H1 (cell line): ENCODE measurements around the gene FRMD4B. TPM values are rescaled to one million over a fixed set of nuclear protein-coding genes. Genes with fewer than 3 reads are reported as not detected.

Source experiments
- CTCF ChIA-PET: fragments of 300-600 bp; sonication (Branson Sonifier 250); formaldehyde crosslinking; loops from one replicate; lab custom pipeline; 2021; ENCODE audit not compliant: partially characterized antibody; lab: Charles Lee
- POLR2A ChIA-PET: fragments of 300-600 bp; sonication (Branson Sonifier 250); formaldehyde crosslinking; loops from one replicate; lab custom pipeline; 2021; ENCODE audit warnings: inconsistent platforms; ENCODE audit not compliant: partially characterized antibody; lab: Charles Lee
- DNase-seq, 2 experiments: peaks; one replicate each; pipeline versions ENCODE4 v3.0.0 to v3.0.0-alpha.2; 2010 to 2022; ENCODE audit warnings: low spot score in 2 of 2, low read depth in 1 of 2, mixed read lengths in 1 of 2
- FAIRE-seq: peaks from 2 replicates; lab custom pipeline; 2011; peaks lifted over from hg19 to GRCh38; lab: Jason Lieb, UNC
- H2AFZ ChIP-seq: 2 replicates; pipeline ENCODE4 v1.8.1; 2012; ENCODE audit warnings: low read length, inconsistent platforms
- H2AK5ac ChIP-seq: 2 replicates; pipeline ENCODE4 v1.6.1; 2013; ENCODE audit warnings: low read depth, low read length
- H2BK120ac ChIP-seq: replicated peaks from 2 replicates; pipeline ENCODE3; 2013; ENCODE audit warnings: low read depth, low read length, inconsistent platforms
- H2BK12ac ChIP-seq: 2 replicates; pipeline ENCODE4 v1.6.1; 2013; ENCODE audit warnings: low read depth, low read length
- H2BK15ac ChIP-seq: 2 replicates; pipeline ENCODE4 v1.6.1; 2013; ENCODE audit warnings: low read length
- H2BK20ac ChIP-seq: 2 replicates; pipeline ENCODE4 v1.6.1; 2013; ENCODE audit warnings: low read length
- H2BK5ac ChIP-seq: 2 replicates; pipeline ENCODE4 v1.6.1; 2013; ENCODE audit warnings: low read depth, low read length
- H3K14ac ChIP-seq: 2 replicates; pipeline ENCODE4 v1.6.1; 2013; ENCODE audit warnings: inconsistent platforms; ENCODE audit not compliant: insufficient read length
- H3K18ac ChIP-seq: 2 replicates; pipeline ENCODE4 v1.6.1; 2013; ENCODE audit warnings: low read length; ENCODE audit errors: extremely low read depth
- H3K23ac ChIP-seq: 2 replicates; pipeline ENCODE4 v1.6.1; 2013; ENCODE audit warnings: inconsistent platforms; ENCODE audit not compliant: insufficient read length
- H3K23me2 ChIP-seq: 2 replicates; pipeline ENCODE4 v1.6.1; 2013; ENCODE audit warnings: low read depth, low read length
- H3K27ac ChIP-seq: 2 replicates; pipeline ENCODE4 v1.6.1; 2011; ENCODE audit warnings: low read depth, low read length, inconsistent platforms
- H3K27me3 ChIP-seq, 4 experiments: replicated peaks in 1 of 4; 1 replicate in 1 of 4; 2 replicates in 3 of 4; pipeline versions ENCODE4 v1.6.1 to v1.8.1; 2011 to 2013; ENCODE audit warnings: low read length in 3 of 4, mild to moderate bottlenecking in 3 of 4, inconsistent platforms in 2 of 4, mixed read lengths in 2 of 4, moderate library complexity in 1 of 4; ENCODE audit not compliant: control insufficient read depth in 3 of 4, insufficient read depth in 3 of 4; ENCODE audit errors: extremely low read depth in 1 of 4
- H3K36me3 ChIP-seq, 4 experiments: 2 replicates each; pipeline versions ENCODE4 v1.6.1 to v1.8.1; 2011 to 2013; ENCODE audit warnings: mild to moderate bottlenecking in 4 of 4, low read length in 3 of 4, moderate library complexity in 2 of 4, control low read depth in 1 of 4, inconsistent platforms in 1 of 4; ENCODE audit not compliant: insufficient read depth in 4 of 4, control insufficient read depth in 2 of 4
- H3K4ac ChIP-seq: replicated peaks from 2 replicates; pipeline ENCODE3; 2013; ENCODE audit warnings: low read length, low read depth, mixed read lengths, inconsistent platforms; ENCODE audit not compliant: insufficient read length
- H3K4me1 ChIP-seq, 4 experiments: replicated peaks in 1 of 4; 1 replicate in 1 of 4; 2 replicates in 3 of 4; pipeline versions ENCODE4 v1.6.1 to v1.8.1; 2011 to 2013; ENCODE audit warnings: low read length in 3 of 4, inconsistent platforms in 2 of 4, mixed read lengths in 1 of 4; ENCODE audit not compliant: insufficient read depth in 4 of 4, control insufficient read depth in 3 of 4
- H3K4me2 ChIP-seq, 2 experiments: 2 replicates each; pipeline versions ENCODE4 v1.6.1 to v1.8.1; 2011 to 2013; ENCODE audit warnings: low read depth in 2 of 2, low read length in 2 of 2, control low read depth in 1 of 2, inconsistent platforms in 1 of 2, mild to moderate bottlenecking in 1 of 2; ENCODE audit not compliant: insufficient read depth in 1 of 2
- H3K4me3 ChIP-seq, 4 experiments: fragments of 200-600, 300-600 bp in 1 of 4; sonication (generic), shearing (Covaris generic), sonication (Bioruptor Twin) in 1 of 4; 2 replicates each; pipeline versions ENCODE4 v1.5.1 to v1.8.1; 2011 to 2016; ENCODE audit warnings: low read length in 4 of 4, low read depth in 3 of 4, control low read depth in 2 of 4, inconsistent platforms in 2 of 4, mild to moderate bottlenecking in 2 of 4, mixed read lengths in 1 of 4, moderate library complexity in 1 of 4; ENCODE audit not compliant: insufficient read depth in 2 of 4; ENCODE audit errors: extremely low read depth in 1 of 4
- H3K56ac ChIP-seq: replicated peaks from 2 replicates; pipeline ENCODE3; 2013; ENCODE audit warnings: low read depth, mild to moderate bottlenecking, mixed read lengths, low read length, inconsistent platforms; ENCODE audit not compliant: insufficient read length
- H3K79me1 ChIP-seq: 2 replicates; pipeline ENCODE4 v1.6.1; 2013; ENCODE audit warnings: low read depth, low read length, control low read depth
- H3K79me2 ChIP-seq, 2 experiments: 2 replicates each; pipeline versions ENCODE4 v1.6.1 to v1.8.1; 2012 to 2013; ENCODE audit warnings: low read length in 2 of 2, mild to moderate bottlenecking in 2 of 2, inconsistent platforms in 1 of 2; ENCODE audit not compliant: insufficient read depth in 2 of 2, control insufficient read depth in 1 of 2
- H3K9ac ChIP-seq, 4 experiments: replicated peaks in 1 of 4; 1 replicate in 1 of 4; 2 replicates in 3 of 4; pipeline versions ENCODE4 v1.6.1 to v1.8.1; 2011 to 2013; ENCODE audit warnings: low read depth in 3 of 4, low read length in 3 of 4, control low read depth in 2 of 4, mild to moderate bottlenecking in 2 of 4, moderate library complexity in 2 of 4, inconsistent platforms in 1 of 4; ENCODE audit errors: extremely low read depth in 1 of 4
- H3K9me3 ChIP-seq, 2 experiments: 2 replicates each; pipeline versions ENCODE4 v1.6.1 to v1.8.1; 2012 to 2013; ENCODE audit warnings: mild to moderate bottlenecking in 2 of 2, moderate library complexity in 2 of 2, control low read depth in 1 of 2, inconsistent platforms in 1 of 2, low read depth in 1 of 2, low read length in 1 of 2, mixed read lengths in 1 of 2; ENCODE audit not compliant: insufficient read depth in 2 of 2
- H4K20me1 ChIP-seq, 2 experiments: replicated peaks in 1 of 2; 2 replicates each; pipeline versions ENCODE3 to v1.8.1; 2011 to 2013; ENCODE audit warnings: inconsistent platforms in 2 of 2, low read length in 2 of 2, mild to moderate bottlenecking in 1 of 2; ENCODE audit not compliant: insufficient read depth in 2 of 2, control insufficient read depth in 1 of 2
- H4K5ac ChIP-seq: 2 replicates; pipeline ENCODE4 v1.6.1; 2013; ENCODE audit warnings: low read length, low read depth, mixed read lengths, inconsistent platforms; ENCODE audit not compliant: insufficient read length
- H4K8ac ChIP-seq: 2 replicates; pipeline ENCODE4 v1.8.0; 2013; ENCODE audit warnings: mild to moderate bottlenecking, moderate library complexity, low read length, inconsistent platforms; ENCODE audit not compliant: insufficient read depth; ENCODE audit errors: extremely low read depth
- H4K91ac ChIP-seq: replicated peaks from 2 replicates; pipeline ENCODE3; 2013; ENCODE audit warnings: low read length, mixed read lengths, inconsistent platforms; ENCODE audit not compliant: insufficient read length
- EGR1 ChIP-seq: IDR thresholded peaks from 2 replicates; pipeline ENCODE4 v1.6.1; 2011; ENCODE audit warnings: low read depth, low read length, borderline replicate concordance
- EZH2 ChIP-seq: fragments of 200-600 bp; sonication (generic); IDR thresholded peaks from 2 replicates; pipeline ENCODE4 v1.7.1; 2012; ENCODE audit warnings: low read depth, mild to moderate bottlenecking, moderate library complexity, low read length, inconsistent platforms; ENCODE audit not compliant: severe bottlenecking
- JUN ChIP-seq: IDR thresholded peaks from 2 replicates; pipeline ENCODE4 v1.6.1; 2011; ENCODE audit warnings: low read depth, mild to moderate bottlenecking, improper control_type of control experiment, low read length
- KDM4A ChIP-seq: IDR thresholded peaks from one replicate; pipeline ENCODE4 v1.7.1; 2012; ENCODE audit warnings: low read depth, mild to moderate bottlenecking, moderate library complexity, low read length, inconsistent platforms; ENCODE audit not compliant: severe bottlenecking
- POLR2A ChIP-seq, 2 experiments: IDR thresholded peaks; 1 replicate in 1 of 2; 2 replicates in 1 of 2; pipeline ENCODE4 v1.6.1; 2011; ENCODE audit warnings: low read depth in 2 of 2, low read length in 2 of 2, mild to moderate bottlenecking in 2 of 2; ENCODE audit errors: control extremely low read depth in 1 of 2
- SIN3A ChIP-seq, 2 experiments: IDR thresholded peaks in 1 of 2; conservative IDR thresholded peaks in 1 of 2; 2 replicates each; pipeline ENCODE4 v1.6.1; 2011 to 2012; ENCODE audit warnings: low read length in 2 of 2, improper control_type of control experiment in 1 of 2, low read depth in 1 of 2, mild to moderate bottlenecking in 1 of 2
- TCF12 ChIP-seq: IDR thresholded peaks from 2 replicates; pipeline ENCODE4 v1.6.1; 2011; ENCODE audit warnings: low read depth, mild to moderate bottlenecking, low read length
- WGBS, 2 experiments: shearing (Covaris generic) in 1 of 2; methylation state at CpG; one replicate each; pipeline versions ENCODE4 v1.1.6 to v1.1.7; 2013 to 2015; ENCODE audit warnings: low lambda C conversion rate in 2 of 2, mixed read lengths in 2 of 2, inconsistent platforms in 1 of 2, low coverage in 1 of 2, missing lambda C conversion rate in 1 of 2; ENCODE audit not compliant: insufficient replicate concordance in 2 of 2, insufficient coverage in 1 of 2, insufficient read length in 1 of 2; ENCODE audit errors: extremely low coverage in 1 of 2, missing lambda C conversion rate in 1 of 2; 5-methylcytosine and 5-hydroxymethylcytosine counted together
- polyA plus RNA-seq, 7 experiments: library from polyadenylated mRNA; depleted of rRNA in 3 of 7; stranded (reverse) in 5 of 7; unstranded in 2 of 7; fragments of >200 nt in 5 of 7; fragments of 200-250 nt in 2 of 7; gene quantifications; 1 replicate in 5 of 7; 2 replicates in 1 of 7; 4 replicates in 1 of 7; pipeline versions ENCODE4 v1.2.1 to v1.2.3, GENCODE V29; 2011 to 2013; ENCODE audit warnings: missing spikeins in 2 of 7, mixed read lengths in 2 of 7
- total RNA-seq: library from RNA; stranded (reverse); fragmentation: NEBNext Ultra II Directional; extraction: Animal tissue kit (Norgen Biotek cat#: 25700); gene quantifications from 2 replicates; pipeline ENCODE4 v1.2.1, GENCODE V29; 2021

FRMD4B gene
- total and polyA plus RNA-seq, 2 of the 8 experiments (the other 6 are each of a cell fraction or from before 2014, with no cell fraction given), result 2.7 to 7.2 TPM

GRCh38 chr3:69433969-69434325 lies 48.1 kb upstream of the FRMD4B start:
- Histone ChIP-seq H3K4me3 (no peak overlapping the region), H2BK20ac (no peak overlapping the region), H2AK5ac (no peak overlapping the region), H2AFZ (no peak overlapping the region), H4K20me1 (no peaks in the 10 kb centered on the region), H2BK120ac (no peak overlapping the region), H3K23me2 (no peaks in the 10 kb centered on the region; the same call in 1 of the 2 replicates), H3K79me1 (no peaks in the 10 kb centered on the region; the same call in 1 of the 2 replicates), H4K5ac (no peak overlapping the region), H2BK5ac (no peak overlapping the region), H2BK15ac (no peak overlapping the region), H4K91ac (no peak overlapping the region), H3K9ac (no peak overlapping the region), H3K27ac (no peak overlapping the region), H3K27me3 (peaks cover 0 to 1% (median 0%) of the 10 kb centered on the region in 4 experiments; a peak in 1 of 7 replicates), H4K8ac (no peak overlapping the region), H3K9me3 (no peaks in the 10 kb centered on the region), H3K4me1 (no peaks in the 10 kb centered on the region), H3K14ac (no peak overlapping the region), H3K56ac (no peak overlapping the region), H3K79me2 (no peaks in the 10 kb centered on the region), H2BK12ac (no peak overlapping the region), H3K36me3 (no peaks in the 10 kb centered on the region), H3K4me2 (no peak overlapping the region), H3K18ac (no peak overlapping the region), H3K4ac (no peak overlapping the region), H3K23ac (no peak overlapping the region)
- TF ChIP-seq JUN (no peak), KDM4A (no peak), EZH2 (no peak), EGR1 (no peak), SIN3A (conservative IDR thresholded peaks at IDR 0.05 in 1 of 2, IDR thresholded peaks at IDR 0.05 in 1 of 2; ENCODE audit: low read depth in 1 of 2, low read length in 2 of 2) (no peak), TCF12 (no peak), POLR2A (IDR thresholded peaks at IDR 0.05; ENCODE audit: control extremely low read depth in 1 of 2, low read depth in 2 of 2, low read length in 2 of 2) (no peak)
- ChIA-PET CTCF (interaction anchor here (0.5 to 1.6 kb wide), 6 partner anchors 110 to 621 kb away, joined by 3 to 5 read pairs (median 3); no protein-coding TSS in a partner anchor), POLR2A (no interaction called here)
- DNase-seq (no peak), FAIRE-seq (no peak)
- 85% methylated on average over 4 of the region's 4 CpGs; no CpG with 5 or more reads in 1 of the 2 experiments for WGBS, 2 experiments
